HG03139 (cell line): ENCODE measurements around the gene GALNT16.

Experiments used
- ATAC-seq: cut with Tn5 transposase; IDR thresholded peaks from one replicate; pipeline ENCODE4 v1.9.1; 2021; ENCODE audit not compliant: unreplicated experiment

The GALNT16 gene

GRCh38 chr14:69400154-69400553, 140.2 kb downstream of the GALNT16 start:
- ATAC-seq, result no peak

GRCh38 chr14:69401841-69402240, 141.9 kb downstream of the GALNT16 start:
- ATAC-seq, result no peak

- no peak for ATAC-seq
Observed at GRCh38 chr14:69404478-69404877, 144.5 kb downstream of the GALNT16 start.

GRCh38 chr14:69404883-69405282, 144.9 kb downstream of the GALNT16 start:
- ATAC-seq, result no peak

GRCh38 chr14:69405762-69406161, 145.8 kb downstream of the GALNT16 start:
- no peak for ATAC-seq
